Liver (tissue), 9 donors: ENCODE results near the gene TRAPPC10. TPM values are rescaled to one million over a fixed set of nuclear protein-coding genes. Genes with fewer than 3 reads are reported as not detected.

ENCODE experiments used
- DNase-seq: peaks from one replicate; pipeline ENCODE4 v3.0.0-alpha.2; 2017; ENCODE audit warnings: low spot score
- H3K27ac ChIP-seq, 2 donors: one replicate each; pipeline ENCODE4 v1.7.0; 2013; ENCODE audit warnings: inconsistent platforms in 2 of 2, low read length in 2 of 2, control low read depth in 1 of 2, low read depth in 1 of 2, mild to moderate bottlenecking in 1 of 2
- H3K27me3 ChIP-seq, 4 donors: one replicate each; pipeline versions ENCODE4 v1.6.1 to v1.7.0; 2013; ENCODE audit warnings: low read length in 3 of 4, inconsistent platforms in 1 of 4, mild to moderate bottlenecking in 1 of 4, moderate library complexity in 1 of 4; ENCODE audit not compliant: control insufficient read depth in 4 of 4, insufficient read depth in 4 of 4
- H3K36me3 ChIP-seq, 4 donors: one replicate each; pipeline versions ENCODE4 v1.6.1 to v1.7.0; 2013; ENCODE audit warnings: low read length in 3 of 4, mild to moderate bottlenecking in 3 of 4, low read depth in 1 of 4, moderate library complexity in 1 of 4; ENCODE audit not compliant: control insufficient read depth in 4 of 4, insufficient read depth in 3 of 4
- H3K4me1 ChIP-seq, 4 donors: one replicate each; pipeline versions ENCODE4 v1.6.1 to v1.7.0; 2013; ENCODE audit warnings: low read length in 3 of 4, mild to moderate bottlenecking in 3 of 4, moderate library complexity in 1 of 4; ENCODE audit not compliant: control insufficient read depth in 4 of 4, insufficient read depth in 4 of 4
- H3K4me3 ChIP-seq, 3 donors: one replicate each; pipeline versions ENCODE4 v1.6.1 to v1.7.0; 2013; ENCODE audit warnings: low read length in 3 of 3, control low read depth in 1 of 3, low read depth in 1 of 3, mild to moderate bottlenecking in 1 of 3
- H3K9ac ChIP-seq, 2 donors: one replicate each; pipeline ENCODE4 v1.7.0; 2013; ENCODE audit warnings: low read length in 2 of 2, mild to moderate bottlenecking in 2 of 2, moderate library complexity in 2 of 2, control low read depth in 1 of 2, low read depth in 1 of 2
- H3K9me3 ChIP-seq, 4 donors: one replicate each; pipeline versions ENCODE4 v1.6.1 to v1.7.0; 2013; ENCODE audit warnings: low read length in 3 of 4; ENCODE audit not compliant: control insufficient read depth in 4 of 4
- ATF3 ChIP-seq: IDR thresholded peaks from 2 replicates; pipeline ENCODE4 v1.6.1; 2016; ENCODE audit warnings: antibody characterized with exemption
- CTCF ChIP-seq: fragments of 150-350 bp; IDR thresholded peaks from 2 replicates; pipeline ENCODE4 v1.5.1; 2017; ENCODE audit warnings: improper control_type of control experiment, low read depth, low read length; ENCODE audit not compliant: missing input control
- EGR1 ChIP-seq, 2 donors: IDR thresholded peaks; 2 replicates each; pipeline ENCODE4 v1.6.1; 2016 to 2018; ENCODE audit warnings: antibody characterized with exemption in 2 of 2, low read depth in 2 of 2
- FOXA1 ChIP-seq: IDR thresholded peaks from 2 replicates; pipeline ENCODE4 v1.6.1; 2016; ENCODE audit warnings: antibody characterized with exemption
- FOXA2 ChIP-seq: IDR thresholded peaks from 2 replicates; pipeline ENCODE4 v1.6.1; 2016; ENCODE audit warnings: antibody characterized with exemption
- GABPA ChIP-seq, 2 donors: IDR thresholded peaks in 1 of 2; conservative IDR thresholded peaks in 1 of 2; 2 replicates each; pipeline ENCODE4 v1.6.1; 2016; ENCODE audit warnings: antibody characterized with exemption in 2 of 2, mild to moderate bottlenecking in 1 of 2, moderate library complexity in 1 of 2
- HNF4A ChIP-seq, 2 donors: conservative IDR thresholded peaks; 2 replicates each; pipeline ENCODE4 v1.6.1; 2016; ENCODE audit warnings: antibody characterized with exemption in 2 of 2, mild to moderate bottlenecking in 2 of 2
- HNF4G ChIP-seq: IDR thresholded peaks from 2 replicates; pipeline ENCODE4 v1.6.1; 2016; ENCODE audit warnings: antibody characterized with exemption
- JUND ChIP-seq, 2 donors: IDR thresholded peaks; 2 replicates each; pipeline ENCODE4 v1.6.1; 2016; ENCODE audit warnings: antibody characterized with exemption in 2 of 2
- MAX ChIP-seq: IDR thresholded peaks from 2 replicates; pipeline ENCODE4 v1.6.1; 2016; ENCODE audit warnings: antibody characterized with exemption
- NR2F2 ChIP-seq: IDR thresholded peaks from 2 replicates; pipeline ENCODE4 v1.6.1; 2016; ENCODE audit warnings: antibody characterized with exemption
- REST ChIP-seq: IDR thresholded peaks from 2 replicates; pipeline ENCODE4 v1.6.1; 2016; ENCODE audit warnings: antibody characterized with exemption, mild to moderate bottlenecking
- RXRA ChIP-seq, 2 donors: IDR thresholded peaks; 2 replicates each; pipeline ENCODE4 v1.6.1; 2017 to 2018; ENCODE audit warnings: antibody characterized with exemption in 2 of 2, mild to moderate bottlenecking in 1 of 2
- SP1 ChIP-seq: IDR thresholded peaks from 2 replicates; pipeline ENCODE4 v1.6.1; 2018; ENCODE audit warnings: antibody characterized with exemption, mild to moderate bottlenecking
- TAF1 ChIP-seq: conservative IDR thresholded peaks from 2 replicates; pipeline ENCODE4 v1.6.1; 2016; ENCODE audit warnings: antibody characterized with exemption, mild to moderate bottlenecking
- YY1 ChIP-seq: IDR thresholded peaks from 2 replicates; pipeline ENCODE4 v1.6.1; 2016; ENCODE audit warnings: antibody characterized with exemption, mild to moderate bottlenecking
- ZBTB33 ChIP-seq: IDR thresholded peaks from 2 replicates; pipeline ENCODE4 v1.6.1; 2016; ENCODE audit warnings: antibody characterized with exemption
- WGBS: extraction: QIAGEN DNeasy Blood & Tissue Kit; methylation state at CpG from one replicate; pipeline ENCODE4 v1.1.7; 2013; 5-methylcytosine and 5-hydroxymethylcytosine counted together
- polyA plus RNA-seq, 2 donors: library from polyadenylated mRNA; stranded (reverse) in 1 of 2; unstranded in 1 of 2; fragments of 200-250 nt in 1 of 2; fragments of >200 nt in 1 of 2; fragmentation: Nextera tagmentation in 1 of 2; extraction: Ambion mirVana in 1 of 2; gene quantifications; one replicate each; pipeline versions ENCODE4 v1.2.1 to v1.2.3, GENCODE V29; 2013 to 2015
- total RNA-seq, 2 donors: library from RNA; depleted of rRNA; stranded (reverse); fragments of >200 nt; gene quantifications; one replicate each; pipeline ENCODE4 v1.2.3, GENCODE V29; 2014
- donor health status: healthy.
- donor health status: healthy.
- donor health status: healthy.
- donor health status: healthy.
- donor health status: healthy.

Gene TRAPPC10
- total and polyA plus RNA-seq, 4 donors = 4.9 to 24.9 (median 11.9) TPM

- no peak for DNase-seq
- WGBS = 95% methylated on average over 19 of the region's 19 CpGs
- Histone ChIP-seq H3K27ac (no peak overlapping the region), H3K9me3 (no peaks in the 10 kb centered on the region), H3K4me3 (no peak overlapping the region), H3K36me3 (peaks cover 15 to 51% (median 27%) of the 10 kb centered on the region in 4 donors), H3K27me3 (no peaks in the 10 kb centered on the region), H3K9ac (no peak overlapping the region), H3K4me1 (peaks cover 0 to 8% (median 2%) of the 10 kb centered on the region in 4 donors)
- TF ChIP-seq FOXA2 (no peak), TAF1 (no peak), JUND (IDR thresholded peaks at IDR 0.05) (no peak), CTCF (no peak), REST (no peak), MAX (no peak), SP1 (no peak), HNF4A (conservative IDR thresholded peaks at IDR 0.05) (no peak), GABPA (IDR thresholded peaks at IDR 0.05 in 1 of 2, conservative IDR thresholded peaks at IDR 0.05 in 1 of 2) (no peak), EGR1 (IDR thresholded peaks at IDR 0.05; ENCODE audit: low read depth in 2 of 2) (no peak), ATF3 (no peak), NR2F2 (no peak), FOXA1 (no peak), ZBTB33 (no peak)
Observed at GRCh38 chr21:43968410-43969114, 43.5 kb upstream of the TRAPPC10 start.

- Histone ChIP-seq H3K27me3 (no peaks in the 10 kb centered on the region), H3K36me3 (peaks cover 15 to 51% (median 27%) of the 10 kb centered on the region in 4 donors), H3K9me3 (no peaks in the 10 kb centered on the region), H3K4me1 (peaks cover 0 to 8% (median 2%) of the 10 kb centered on the region in 4 donors), H3K9ac (no peak overlapping the region), H3K4me3 (no peak overlapping the region), H3K27ac (no peak overlapping the region)
- WGBS = 96% methylated on average over 17 of the region's 17 CpGs
- DNase-seq = no peak
- TF ChIP-seq HNF4G = no peak
- TF ChIP-seq FOXA2 = no peak
- no peak for TF ChIP-seq TAF1
- no peak for TF ChIP-seq SP1
- TF ChIP-seq JUND (IDR thresholded peaks at IDR 0.05) = no peak
- no peak for TF ChIP-seq ZBTB33
- TF ChIP-seq EGR1 (IDR thresholded peaks at IDR 0.05; ENCODE audit: low read depth in 2 of 2) = no peak
- TF ChIP-seq RXRA (IDR thresholded peaks at IDR 0.05) = no peak
- no peak for TF ChIP-seq NR2F2
- TF ChIP-seq MAX = no peak
- TF ChIP-seq GABPA (IDR thresholded peaks at IDR 0.05 in 1 of 2, conservative IDR thresholded peaks at IDR 0.05 in 1 of 2) = no peak
- no peak for TF ChIP-seq YY1
- no peak for TF ChIP-seq FOXA1
Observed at GRCh38 chr21:43969115-43969444, 43.0 kb upstream of the TRAPPC10 start.
